Spleen (tissue), 11 donors: ENCODE data around the gene CYP27C1. TPM values are rescaled to one million over a fixed set of nuclear protein-coding genes. Genes with fewer than 3 reads are reported as not detected.

Experiments
- DNase-seq: peaks from one replicate; pipeline ENCODE4 v3.0.0-alpha.2; 2020
- H3K27ac ChIP-seq, 8 donors: fragments of 200-600 bp; sonication (generic) in 7 of 8; 1 replicate in 4 of 8; 2 replicates in 4 of 8; pipeline versions ENCODE4 v1.5.0 to v1.8.0; 2016 to 2021; ENCODE audit warnings: inconsistent platforms in 4 of 8, mild to moderate bottlenecking in 4 of 8, moderate library complexity in 1 of 8
- H3K27me3 ChIP-seq, 7 donors: fragments of 200-600 bp; sonication (generic) in 6 of 7; replicated peaks in 1 of 7; 1 replicate in 4 of 7; 2 replicates in 3 of 7; pipeline versions ENCODE4 v1.5.0 to v1.8.0; 2016 to 2021; ENCODE audit warnings: inconsistent platforms in 3 of 7, mild to moderate bottlenecking in 1 of 7
- H3K36me3 ChIP-seq, 6 donors: fragments of 200-600 bp; sonication (generic) in 5 of 6; 1 replicate in 4 of 6; 2 replicates in 2 of 6; pipeline versions ENCODE4 v1.5.0 to v1.8.0; 2016 to 2021; ENCODE audit warnings: inconsistent platforms in 2 of 6
- H3K4me1 ChIP-seq, 6 donors: fragments of 200-600 bp; sonication (generic) in 5 of 6; 1 replicate in 3 of 6; 2 replicates in 3 of 6; pipeline versions ENCODE4 v1.5.0 to v1.8.0; 2016 to 2021; ENCODE audit warnings: inconsistent platforms in 3 of 6
- H3K4me3 ChIP-seq, 8 donors: fragments of 200-600 bp; sonication (generic) in 7 of 8; 1 replicate in 4 of 8; 2 replicates in 4 of 8; pipeline versions ENCODE4 v1.5.0 to v1.8.0; 2016 to 2021; ENCODE audit warnings: inconsistent platforms in 4 of 8, mild to moderate bottlenecking in 4 of 8, moderate library complexity in 2 of 8
- H3K9me3 ChIP-seq, 8 donors: fragments of 200-600 bp; sonication (generic) in 7 of 8; 1 replicate in 4 of 8; 2 replicates in 4 of 8; pipeline versions ENCODE4 v1.5.0 to v1.8.0; 2016 to 2021; ENCODE audit warnings: inconsistent platforms in 4 of 8
- CTCF ChIP-seq, 11 experiments: fragments of 200-600 bp in 7 of 11; fragments of 450-650 bp in 4 of 11; sonication (generic) in 4 of 11; IDR thresholded peaks in 8 of 11; conservative IDR thresholded peaks in 3 of 11; 1 replicate in 7 of 11; 2 replicates in 4 of 11; pipeline versions ENCODE4 v1.4.0 to v1.8.0; 2016 to 2021; ENCODE audit warnings: antibody characterized with exemption in 11 of 11, inconsistent platforms in 4 of 11, mild to moderate bottlenecking in 1 of 11
- POLR2A ChIP-seq, 3 donors: fragments of 450-650 bp; IDR thresholded peaks; one replicate each; pipeline ENCODE4 v1.5.1; 2017; ENCODE audit warnings: antibody characterized with exemption in 3 of 3, mild to moderate bottlenecking in 1 of 3
- POLR2AphosphoS5 ChIP-seq, 3 donors: sonication (generic); formaldehyde crosslinking; IDR thresholded peaks; one replicate each; pipeline ENCODE4 v1.5.1; 2017; ENCODE audit warnings: antibody characterized with exemption in 3 of 3
- WGBS, 5 donors: extraction: QIAGEN DNeasy Blood & Tissue Kit in 3 of 5; methylation state at CpG; one replicate each; pipeline versions ENCODE4 v1.1.5 to v1.1.7; 2013 to 2018; 5-methylcytosine and 5-hydroxymethylcytosine counted together
- intact Hi-C: fragments of 100-400 bp; cut with DNase I; formaldehyde crosslinking; loops from one replicate; pipeline ENCODE4 v1.15.0; 2023; ENCODE audit warnings: low total_unique reads
- polyA plus RNA-seq, 3 donors: library from polyadenylated mRNA; stranded (reverse); fragments of 200-250 nt; gene quantifications; one replicate each; pipeline ENCODE4 v1.2.1, GENCODE V29; 2013
- total RNA-seq, 7 donors: library from RNA; depleted of rRNA in 3 of 7; stranded (reverse); fragments of >200 nt in 3 of 7; fragmentation: NEBNext Ultra II Directional in 4 of 7; extraction: Animal tissue kit (Norgen Biotek cat#: 25700) in 4 of 7; gene quantifications; one replicate each; pipeline versions ENCODE4 v1.1.0 to v1.2.1, GENCODE V29; 2016 to 2021
- donor health status: healthy with polysubstance abuse.
- donor health status: DM: no; HTN: no; CAD: no; lungs with moderate emphysema.
- donor health status: DM: no; HTN: no; CAD: no.
- donor health status: Bipolar disorder and iron deficiency.
- donor health status: healthy.
- donor health status: DM: no; HTN: no; CAD: no.
- donor health status: DM: yes; HTN: yes; CAD: no.

CYP27C1 gene
- total and polyA plus RNA-seq, 10 donors = 0.07 to 0.36 (median 0.21) TPM; not detected in 2

GRCh38 chr2:127195140-127196074, 24.7 kb downstream of the CYP27C1 start:
- H3K27me3 ChIP-seq = peaks cover 0 to 5% (median 0%) of the 10 kb centered on the region in 7 donors
- no peak for TF ChIP-seq POLR2A (IDR thresholded peaks at IDR 0.05)
- H3K4me1 ChIP-seq = peaks cover 0 to 7% (median 0%) of the 10 kb centered on the region in 6 donors
- DNase-seq = peak; percentile 47
- H3K9me3 ChIP-seq = no peaks in the 10 kb centered on the region
- intact Hi-C loops = loop anchor here (5.0 kb wide), 1 partner anchor 282 kb away; no protein-coding TSS in a partner anchor
- H3K27ac ChIP-seq = no peak overlapping the region
- WGBS, 5 donors = 85 to 89% (median 88%) methylated on average over 18 of the region's 18 CpGs
- no peak overlapping the region for H3K4me3 ChIP-seq
- H3K36me3 ChIP-seq = no peaks in the 10 kb centered on the region

- H3K4me3 ChIP-seq = no peak overlapping the region
- peak overlapping the region in 1 of 8 donors; percentile 4 for H3K27ac ChIP-seq
- H3K4me1 ChIP-seq = peaks cover 0 to 7% (median 0%) of the 10 kb centered on the region in 6 donors
- intact Hi-C loops = no loop called here
- TF ChIP-seq POLR2A (IDR thresholded peaks at IDR 0.05) = no peak
- no peak for TF ChIP-seq CTCF (IDR thresholded peaks at IDR 0.05 in 8 of 11, conservative IDR thresholded peaks at IDR 0.05 in 3 of 11)
- no peak for TF ChIP-seq POLR2AphosphoS5 (IDR thresholded peaks at IDR 0.05)
- DNase-seq = no peak
- 75 to 86% (median 77%) methylated on average over 6 of the region's 6 CpGs for WGBS, 5 donors
- no peaks in the 10 kb centered on the region for H3K36me3 ChIP-seq
- H3K27me3 ChIP-seq = peaks cover 0 to 5% (median 0%) of the 10 kb centered on the region in 7 donors
- H3K9me3 ChIP-seq = peaks cover 0 to 6% (median 0%) of the 10 kb centered on the region in 8 donors
Measured at GRCh38 chr2:127194447-127194846, 25.7 kb downstream of the CYP27C1 start.

GRCh38 chr2:127193967-127194280, 26.2 kb downstream of the CYP27C1 start:
- 66 to 87% (median 78%) methylated on average over 5 of the region's 5 CpGs for WGBS, 5 donors
- no peak for DNase-seq
- H3K9me3 ChIP-seq = peaks cover 0 to 9% (median 0%) of the 10 kb centered on the region in 8 donors
- no peak overlapping the region for H3K4me3 ChIP-seq
- H3K27ac ChIP-seq = peak overlapping the region in 1 of 8 donors; percentile 4
- H3K36me3 ChIP-seq = no peaks in the 10 kb centered on the region
- peaks cover 0 to 7% (median 0%) of the 10 kb centered on the region in 6 donors for H3K4me1 ChIP-seq
- intact Hi-C loops = no loop called here
- TF ChIP-seq POLR2AphosphoS5 (IDR thresholded peaks at IDR 0.05) = no peak
- TF ChIP-seq POLR2A (IDR thresholded peaks at IDR 0.05) = no peak
- TF ChIP-seq CTCF (IDR thresholded peaks at IDR 0.05 in 8 of 11, conservative IDR thresholded peaks at IDR 0.05 in 3 of 11) = no peak
- H3K27me3 ChIP-seq = peaks cover 0 to 5% (median 0%) of the 10 kb centered on the region in 7 donors

- DNase-seq = peak; percentile 62
- WGBS, 5 donors = 79 to 88% (median 85%) methylated on average over 24 to 26 of the region's 26 CpGs
- H3K4me3 ChIP-seq = no peak overlapping the region
Measured at GRCh38 chr2:127193164-127193966, 26.7 kb downstream of the CYP27C1 start.

More at GRCh38 chr2:127193164-127193966, 26.7 kb downstream of the CYP27C1 start:
- TF ChIP-seq POLR2AphosphoS5 (IDR thresholded peaks at IDR 0.05) = no peak
- TF ChIP-seq POLR2A (IDR thresholded peaks at IDR 0.05) = no peak
- no peak for TF ChIP-seq CTCF (IDR thresholded peaks at IDR 0.05 in 8 of 11, conservative IDR thresholded peaks at IDR 0.05 in 3 of 11)
- Histone ChIP-seq H3K9me3 (peaks cover 0 to 9% (median 0%) of the 10 kb centered on the region in 8 donors), H3K27ac (peak overlapping the region in 1 of 8 donors; percentile 2), H3K27me3 (peaks cover 0 to 5% (median 0%) of the 10 kb centered on the region in 7 donors), H3K4me1 (peaks cover 0 to 7% (median 0%) of the 10 kb centered on the region in 6 donors), H3K36me3 (no peaks in the 10 kb centered on the region)
- intact Hi-C loops = no loop called here
